Karpas-422 (cell line): ENCODE measurements around the gene TARDBP. TPM values are rescaled to one million over a fixed set of nuclear protein-coding genes. Genes with fewer than 3 reads are reported as not detected.
"Not testable (repeated sequence)": the region's sequence is repeated elsewhere in the genome, so short reads cannot be mapped to it uniquely, and the experiment has no call there.

ENCODE experiments used
- DNase-seq: peaks from one replicate; pipeline ENCODE4 v3.0.0-alpha.2; 2015
- H2AFZ ChIP-seq: fragments of 200-600 bp; sonication (generic); 2 replicates; pipeline ENCODE4 v1.6.1; 2014; ENCODE audit warnings: antibody characterized with exemption, low read length, mixed read lengths
- H3K27ac ChIP-seq: fragments of 200-600 bp; sonication (generic); 2 replicates; pipeline ENCODE4 v1.5.1; 2014; ENCODE audit warnings: mild to moderate bottlenecking, low read length, moderate library complexity
- H3K27me3 ChIP-seq: fragments of 200-600 bp; sonication (generic); 2 replicates; pipeline ENCODE4 v1.6.1; 2014; ENCODE audit warnings: low read length, mixed read lengths
- H3K36me3 ChIP-seq: fragments of 200-600 bp; sonication (generic); 2 replicates; pipeline ENCODE4 v1.6.1; 2014; ENCODE audit warnings: low read length, mixed read lengths; ENCODE audit not compliant: insufficient read depth
- H3K4me1 ChIP-seq: fragments of 200-600 bp; sonication (generic); 2 replicates; pipeline ENCODE4 v1.6.1; 2014; ENCODE audit warnings: mild to moderate bottlenecking, low read length, mixed read lengths
- H3K4me2 ChIP-seq: fragments of 200-600 bp; sonication (generic); 2 replicates; pipeline ENCODE4 v1.6.1; 2014; ENCODE audit warnings: low read length, low read depth, mild to moderate bottlenecking; ENCODE audit not compliant: poor library complexity, severe bottlenecking
- H3K4me3 ChIP-seq: fragments of 200-600 bp; sonication (generic); 2 replicates; pipeline ENCODE4 v1.5.1; 2014; ENCODE audit warnings: mild to moderate bottlenecking, antibody characterized with exemption, low read length, mixed read lengths
- H3K79me2 ChIP-seq: fragments of 200-600 bp; sonication (generic); 2 replicates; pipeline ENCODE4 v1.6.1; 2014; ENCODE audit warnings: mild to moderate bottlenecking, low read length, mixed read lengths
- H3K9ac ChIP-seq: fragments of 200-600 bp; sonication (generic); 2 replicates; pipeline ENCODE4 v1.6.0; 2014; ENCODE audit warnings: low read length
- H3K9me2 ChIP-seq: fragments of 200-600 bp; sonication (generic), shearing (Covaris generic); replicated peaks from 2 replicates; pipeline ENCODE4 v1.6.0; 2014; ENCODE audit warnings: mild to moderate bottlenecking, low read length, moderate library complexity; ENCODE audit not compliant: insufficient read depth
- H3K9me3 ChIP-seq: fragments of 300-700, 200-600 bp; sonication (generic); 2 replicates; pipeline ENCODE4 v1.6.1; 2014; ENCODE audit warnings: low read length, mixed read lengths
- H4K20me1 ChIP-seq: fragments of 200-600 bp; sonication (generic); 2 replicates; pipeline ENCODE4 v1.6.1; 2014; ENCODE audit warnings: mild to moderate bottlenecking, antibody characterized with exemption, low read length, low read depth; ENCODE audit not compliant: insufficient read depth
- total RNA-seq: library from RNA; depleted of rRNA; stranded (reverse); fragments of >200 nt; shearing (Covaris generic); gene quantifications from 2 replicates; pipeline ENCODE4 v1.2.3, GENCODE V29; 2014; ENCODE audit warnings: low replicate concordance

TARDBP gene
- total RNA-seq, 1 experiment from 2014 or later: 63.8 TPM

DNA sequence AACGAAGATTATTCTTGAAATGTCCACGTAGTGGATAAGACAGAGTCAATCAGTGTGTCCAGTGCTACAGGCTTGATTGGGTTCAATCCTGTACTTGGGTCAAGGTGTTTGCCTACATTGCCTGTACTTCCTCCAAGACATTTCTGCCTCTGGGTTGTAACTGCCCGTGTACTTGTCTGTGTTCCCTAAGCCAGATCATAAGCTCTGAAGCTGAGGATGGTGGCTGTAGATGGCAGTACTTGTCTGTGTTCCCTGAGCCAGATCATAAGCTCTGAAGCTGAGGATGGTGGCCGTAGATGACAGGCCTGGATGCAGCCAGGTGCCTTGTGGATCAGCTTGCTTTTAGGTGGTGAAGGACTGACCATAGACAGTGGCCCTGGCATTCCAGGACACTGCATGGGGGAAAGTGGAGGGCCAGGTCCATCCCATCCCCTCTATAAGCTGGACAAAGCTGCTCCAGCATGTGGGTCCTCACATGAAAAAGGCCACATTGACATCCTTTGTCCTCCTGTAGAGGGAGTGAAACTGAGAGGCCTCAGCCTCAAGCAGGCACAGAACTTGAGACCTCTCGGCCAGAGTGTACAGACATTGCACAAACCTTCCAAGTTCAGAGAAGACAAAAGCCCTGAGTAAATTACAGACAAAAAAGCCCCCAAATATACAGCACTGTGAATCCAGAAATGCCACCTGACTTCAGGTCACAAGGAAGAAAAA is 49.4 kb downstream of the TARDBP start:
- Histone ChIP-seq H2AFZ (no peak overlapping the region), H4K20me1 (peaks cover 8% of the 10 kb centered on the region; the same call in 1 of the 2 replicates), H3K9me2 (no peaks in the 10 kb centered on the region), H3K4me1 (peaks cover 30% of the 10 kb centered on the region), H3K79me2 (peaks cover 31% of the 10 kb centered on the region), H3K27ac (peak overlapping the region; percentile 52), H3K27me3 (no peaks in the 10 kb centered on the region), H3K9ac (peak overlapping the region; percentile 22; the same call in 1 of the 2 replicates), H3K9me3 (no peaks in the 10 kb centered on the region), H3K4me3 (no peak overlapping the region), H3K4me2 (peak overlapping the region; percentile 97), H3K36me3 (peaks cover 24% of the 10 kb centered on the region; the same call in 1 of the 2 replicates)
- DNase-seq: no peak

DNA sequence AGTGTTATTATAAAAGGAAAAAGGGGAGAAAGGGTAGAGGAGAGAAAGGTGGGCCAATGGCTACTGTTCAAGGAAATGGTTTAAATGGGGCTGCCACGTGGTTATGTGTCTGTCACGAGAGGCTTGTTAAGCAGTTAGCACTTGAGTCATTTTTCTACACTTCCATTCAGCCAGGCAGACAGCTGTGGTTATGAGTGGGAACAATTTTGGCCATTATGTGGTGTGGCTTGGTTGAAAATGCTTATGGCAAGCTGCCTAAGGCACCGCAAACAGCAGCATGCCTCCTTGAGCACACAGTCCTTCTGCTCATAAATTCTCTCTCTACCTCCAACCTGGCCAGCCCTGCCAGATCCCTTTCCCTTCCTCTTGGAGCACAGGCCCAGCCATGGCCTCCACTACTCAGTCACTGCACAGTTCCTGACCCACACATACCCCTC is 50.5 kb downstream of the TARDBP start:
- Histone ChIP-seq H3K4me3 (no peak overlapping the region), H3K79me2 (peaks cover 25% of the 10 kb centered on the region), H3K9me3 (no peaks in the 10 kb centered on the region), H2AFZ (no peak overlapping the region), H3K9me2 (no peaks in the 10 kb centered on the region), H3K36me3 (peaks cover 23% of the 10 kb centered on the region; the same call in 1 of the 2 replicates), H3K4me1 (peaks cover 29% of the 10 kb centered on the region), H4K20me1 (peaks cover 8% of the 10 kb centered on the region; the same call in 1 of the 2 replicates), H3K27ac (no peak overlapping the region), H3K9ac (no peak overlapping the region), H3K27me3 (no peaks in the 10 kb centered on the region), H3K4me2 (no peak overlapping the region)
- no peak for DNase-seq

DNA sequence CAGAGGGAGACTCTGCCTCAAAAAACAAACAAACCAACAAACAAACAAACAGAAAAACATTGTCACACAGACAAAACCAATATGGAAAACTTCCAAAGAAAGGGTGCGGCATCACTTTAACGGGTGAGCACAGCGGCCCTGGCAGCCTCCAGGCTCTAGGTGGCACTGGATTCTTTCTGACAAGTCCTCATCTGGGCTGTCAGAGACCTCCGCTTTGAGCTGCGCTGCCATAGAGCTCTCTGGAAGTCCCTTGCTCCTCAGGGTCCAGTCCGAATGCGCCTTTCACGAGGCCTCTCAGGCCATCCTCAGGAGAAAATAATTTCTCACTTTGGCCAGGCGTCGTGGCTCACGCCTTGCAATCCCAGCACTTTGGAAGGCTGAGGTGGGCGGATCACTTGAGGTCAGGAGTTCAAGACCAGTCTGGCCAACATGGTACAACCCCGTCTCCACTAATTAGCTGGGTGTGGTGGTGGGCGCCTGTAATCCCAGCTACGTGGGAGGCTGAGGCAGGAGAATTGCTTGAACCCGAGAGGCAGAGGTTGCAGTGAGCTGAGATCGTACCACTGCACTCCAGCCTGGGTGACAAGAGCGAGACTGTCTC is 51.6 kb downstream of the TARDBP start:
- peaks cover 19% of the 10 kb centered on the region for H3K4me1 ChIP-seq
- H3K9ac ChIP-seq, H3K9me3 ChIP-seq, DNase-seq, H4K20me1 ChIP-seq, H3K9me2 ChIP-seq, H2AFZ ChIP-seq, H3K4me3 ChIP-seq, H3K27me3 ChIP-seq, H3K27ac ChIP-seq, H3K4me2 ChIP-seq: not testable (repeated sequence)
- H3K36me3 ChIP-seq: peaks cover 21% of the 10 kb centered on the region
- peaks cover 17% of the 10 kb centered on the region for H3K79me2 ChIP-seq

DNA sequence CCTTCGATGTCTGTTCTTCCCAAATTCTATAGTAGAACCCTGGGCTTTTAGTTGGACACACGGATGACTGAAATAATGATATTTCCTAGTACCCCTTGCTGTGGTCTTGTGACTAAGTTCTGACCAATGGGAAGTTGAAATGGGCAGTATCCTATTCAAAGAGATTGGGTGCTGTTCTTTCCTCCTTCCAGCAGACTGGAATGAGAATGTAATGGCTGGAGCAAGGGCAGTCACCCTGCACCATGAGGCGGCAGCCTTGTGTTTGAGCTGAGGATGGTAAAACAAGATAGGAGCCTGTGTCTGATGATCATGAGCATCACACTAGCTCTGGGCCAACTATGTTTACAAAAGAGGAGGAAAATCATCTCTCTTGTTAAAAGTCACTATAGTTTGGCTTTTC is 52.5 kb downstream of the TARDBP start:
- no peak overlapping the region for H3K27ac ChIP-seq
- no peak for DNase-seq
- no peaks in the 10 kb centered on the region for H3K9me2 ChIP-seq
- no peak overlapping the region for H2AFZ ChIP-seq
- H3K36me3 ChIP-seq: peaks cover 30% of the 10 kb centered on the region
- H3K4me2 ChIP-seq: no peak overlapping the region
- no peaks in the 10 kb centered on the region for H3K27me3 ChIP-seq
- peaks cover 19% of the 10 kb centered on the region for H3K4me1 ChIP-seq
- no peaks in the 10 kb centered on the region for H4K20me1 ChIP-seq
- H3K9me3 ChIP-seq: no peaks in the 10 kb centered on the region
- no peak overlapping the region for H3K9ac ChIP-seq
- H3K4me3 ChIP-seq: no peak overlapping the region
- peaks cover 10% of the 10 kb centered on the region for H3K79me2 ChIP-seq

DNA sequence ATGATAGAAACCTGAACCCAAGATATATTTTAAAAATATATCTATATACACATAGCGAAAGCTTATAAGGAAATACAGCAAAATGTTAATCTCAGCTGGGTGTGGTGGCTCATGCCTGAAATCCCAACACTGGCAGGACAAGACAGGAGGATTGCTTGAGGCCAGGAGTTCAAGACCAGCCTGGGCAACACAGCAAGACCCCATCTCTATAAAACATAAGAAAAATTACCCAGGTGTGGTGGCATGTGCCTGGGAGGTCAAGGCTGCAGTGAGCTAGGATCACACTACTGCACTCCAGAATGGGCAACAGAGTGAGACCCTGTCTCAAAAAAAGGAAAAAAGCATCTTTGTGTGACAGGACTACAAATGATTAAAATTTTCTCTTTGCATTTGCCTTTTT is 53.3 kb downstream of the TARDBP start:
- Histone ChIP-seq H3K36me3 (peaks cover 37% of the 10 kb centered on the region), H3K4me1 (peaks cover 20% of the 10 kb centered on the region), H3K4me2 (no peak overlapping the region), H2AFZ (no peak overlapping the region), H3K9me2 (no peaks in the 10 kb centered on the region), H3K27me3 (no peaks in the 10 kb centered on the region), H3K9me3 (no peaks in the 10 kb centered on the region), H3K4me3 (no peak overlapping the region), H3K27ac (no peak overlapping the region), H4K20me1 (no peaks in the 10 kb centered on the region), H3K79me2 (peaks cover 7% of the 10 kb centered on the region), H3K9ac (no peak overlapping the region)
- no peak for DNase-seq

DNA sequence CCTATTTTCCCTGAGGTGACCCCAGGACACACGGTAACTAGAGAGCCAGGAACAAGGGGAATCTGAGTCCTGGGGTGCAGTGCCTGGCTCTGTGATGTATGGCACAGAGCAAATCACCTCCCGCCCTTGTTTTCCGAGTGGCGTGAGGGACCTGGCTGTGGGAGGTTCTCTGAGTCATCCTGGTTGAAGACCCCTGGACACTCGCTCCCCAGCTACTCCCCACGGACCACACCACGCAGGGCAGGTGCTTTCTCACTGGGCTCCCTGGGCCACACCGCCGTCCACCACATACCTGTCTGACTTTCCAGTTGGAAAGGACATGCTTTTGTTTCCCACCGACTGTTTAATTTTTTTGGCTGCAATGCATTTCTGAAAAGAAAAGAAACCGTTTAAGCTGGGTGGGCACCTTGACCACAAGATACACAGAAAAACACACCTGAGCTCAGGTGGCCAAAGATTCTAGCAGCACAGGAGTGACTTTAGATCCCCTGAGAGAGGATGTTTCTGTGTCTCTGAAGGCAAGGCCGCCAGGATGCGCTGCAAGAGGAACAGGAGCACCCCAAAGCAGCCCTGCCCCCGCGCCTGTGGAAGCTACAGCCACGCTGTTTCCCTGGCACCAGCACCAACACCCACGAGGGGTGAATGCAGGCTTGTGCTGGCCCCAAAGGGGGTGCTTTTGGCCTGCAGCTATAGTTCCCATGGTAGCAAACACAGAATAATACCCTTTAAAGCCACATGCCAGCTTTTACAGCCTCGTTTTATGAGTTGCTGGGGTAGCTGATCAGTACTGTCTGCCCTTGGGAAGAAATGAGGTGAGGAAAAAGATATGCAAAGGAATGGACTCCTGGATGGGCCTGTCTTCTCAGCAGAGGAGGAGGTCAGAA is 55.5 kb downstream of the TARDBP start:
- DNase-seq: no peak
- H3K27ac ChIP-seq: no peak overlapping the region
- no peak overlapping the region for H3K4me3 ChIP-seq

DNA sequence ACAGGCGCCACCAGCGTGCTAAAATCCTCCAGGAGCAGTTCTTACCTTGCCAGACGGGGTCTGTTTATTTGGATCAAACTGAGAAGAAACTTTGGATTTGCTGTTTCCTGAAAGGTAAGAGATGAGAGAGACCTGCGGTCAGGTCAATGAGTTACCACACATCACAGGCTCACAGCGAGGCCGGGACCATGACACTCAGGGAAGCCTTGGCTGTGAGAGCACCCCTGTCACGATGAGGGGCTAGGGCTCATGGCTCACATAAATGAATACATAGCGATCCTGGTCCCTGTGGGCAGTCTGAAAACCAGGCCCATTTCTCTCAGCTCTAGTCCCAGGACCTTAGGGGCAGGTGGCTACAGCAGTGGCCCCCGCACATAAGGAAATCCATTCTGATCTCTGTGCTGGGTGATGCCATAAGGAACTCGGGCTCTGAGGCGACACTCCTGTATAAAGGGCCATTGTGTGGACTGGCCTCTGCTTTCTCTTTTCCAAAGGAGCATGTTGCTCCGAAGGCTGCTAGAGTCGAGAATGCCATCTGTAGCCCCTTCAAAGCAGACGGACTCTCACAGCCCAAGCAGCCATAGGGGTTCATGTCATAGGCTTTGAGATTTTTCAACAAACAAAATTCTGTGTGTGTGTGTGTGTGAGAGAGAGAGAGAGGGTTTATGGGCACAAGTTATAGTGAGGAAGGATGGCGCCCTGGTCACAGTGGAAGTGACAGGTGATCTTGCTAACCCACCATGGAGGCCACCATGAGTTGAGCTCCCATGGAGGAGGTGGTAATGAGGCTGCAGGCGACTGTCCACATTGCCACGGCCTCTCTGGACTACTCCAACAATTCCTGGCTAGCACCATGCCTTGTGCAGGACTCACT is 56.4 kb downstream of the TARDBP start:
- Histone ChIP-seq H3K9ac (no peak overlapping the region), H3K27me3 (no peaks in the 10 kb centered on the region), H4K20me1 (0 out of 2 replicates have a peak, but pooled peaks cover 4% of the 10 kb centered on the region), H3K9me3 (no peaks in the 10 kb centered on the region), H3K4me1 (peaks cover 35% of the 10 kb centered on the region), H3K27ac (no peak overlapping the region), H3K4me3 (no peak overlapping the region), H3K4me2 (no peak overlapping the region), H2AFZ (no peak overlapping the region), H3K36me3 (peaks cover 40% of the 10 kb centered on the region), H3K79me2 (peaks cover 3% of the 10 kb centered on the region), H3K9me2 (no peaks in the 10 kb centered on the region)
- DNase-seq: no peak

More for the DNA sequence above, 55.5 kb downstream of the TARDBP start:
- H3K9ac ChIP-seq: no peak overlapping the region
- no peaks in the 10 kb centered on the region for H3K9me3 ChIP-seq
- peaks cover 26% of the 10 kb centered on the region for H3K4me1 ChIP-seq
- no peaks in the 10 kb centered on the region for H3K9me2 ChIP-seq
- peaks cover 3% of the 10 kb centered on the region for H3K79me2 ChIP-seq
- no peaks in the 10 kb centered on the region for H3K27me3 ChIP-seq
- H4K20me1 ChIP-seq: 0 out of 2 replicates have a peak, but pooled peaks cover 4% of the 10 kb centered on the region
- peaks cover 40% of the 10 kb centered on the region for H3K36me3 ChIP-seq
- no peak overlapping the region for H3K4me2 ChIP-seq
- no peak overlapping the region for H2AFZ ChIP-seq
